Measurements from ENCODE around the gene BARHL2.

The BARHL2 gene

DNA sequence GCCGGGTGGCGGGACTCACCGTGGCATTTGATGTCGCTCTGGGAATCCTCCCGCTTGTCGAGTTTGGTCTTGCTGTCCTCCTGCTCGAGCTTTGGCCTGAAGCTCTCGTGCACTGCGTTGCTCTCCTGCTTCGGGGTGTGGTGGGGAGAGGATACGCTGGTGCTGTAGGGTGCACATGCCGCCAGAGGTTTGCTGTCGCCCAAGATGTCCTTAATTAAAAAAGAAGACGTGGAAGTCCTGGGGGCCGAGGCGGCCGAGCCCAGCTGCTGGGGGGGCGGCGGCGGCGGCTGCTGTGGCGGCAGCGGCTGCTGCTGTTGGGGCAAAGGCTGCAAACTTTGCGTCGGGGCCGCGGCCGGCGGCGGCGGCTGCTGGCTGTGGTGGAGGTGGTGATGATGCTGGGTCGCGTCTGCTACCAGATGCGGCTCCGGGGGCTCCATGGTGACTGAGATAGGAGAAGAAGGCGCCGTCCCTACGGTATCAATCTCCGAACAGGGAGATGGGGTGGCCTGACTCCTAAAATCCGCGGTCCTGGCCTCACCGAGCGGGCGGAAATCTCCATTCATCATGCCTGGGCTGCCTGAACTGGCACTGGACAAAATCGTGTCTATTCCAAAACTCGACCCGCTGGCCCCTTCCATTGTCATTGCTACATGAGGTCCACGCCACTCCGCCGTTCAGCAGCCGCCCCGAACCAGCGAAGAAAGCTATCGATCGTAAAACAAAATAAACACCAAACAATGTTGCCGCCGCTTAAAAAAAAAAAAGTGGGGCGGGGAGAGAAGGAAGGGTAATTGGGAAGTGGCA is at the start of gene BARHL2:
Gene BARHL2 (minus strand): TSS at position 751 of the 804 bp plus-strand sequence. CDS start 107 bp downstream, at position 644.
- no peak for DNase-seq (ENCODE audit: low read depth in 3 of 3)

- no peak for DNase-seq (ENCODE audit: low read depth in 3 of 3)
These were observed 46.8 kb upstream of the BARHL2 start for GRCh38 chr1:90763930-90764329.

GRCh38 chr1:90763506-90763905 is 46.4 kb upstream of the BARHL2 start:
- DNase-seq (ENCODE audit: low read depth in 3 of 3), result no peak

- DNase-seq (ENCODE audit: low read depth in 3 of 3), result no peak
These were observed 44.9 kb upstream of the BARHL2 start for GRCh38 chr1:90761781-90762589.

DNA sequence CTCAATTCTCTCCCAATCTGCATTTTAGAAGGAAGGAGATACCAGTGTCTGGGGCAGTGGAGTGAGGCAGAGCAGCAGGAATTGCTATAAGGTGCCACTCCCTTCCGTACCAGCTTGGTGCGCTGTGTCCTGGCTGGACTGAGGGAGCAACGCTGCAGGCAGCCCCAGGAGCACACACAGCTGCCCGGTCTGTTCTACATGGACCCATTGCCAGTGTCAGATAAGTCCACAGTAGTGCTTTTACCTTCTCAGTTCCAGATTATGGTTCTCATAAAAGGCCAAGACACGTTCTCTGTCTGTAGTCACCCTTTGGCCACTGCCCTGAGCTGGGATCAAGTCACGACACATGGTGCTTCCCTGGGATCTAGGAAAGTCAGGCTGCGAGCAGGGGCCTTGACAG is 44.1 kb upstream of the BARHL2 start:
- no peak for DNase-seq (ENCODE audit: low read depth in 3 of 3)

DNA sequence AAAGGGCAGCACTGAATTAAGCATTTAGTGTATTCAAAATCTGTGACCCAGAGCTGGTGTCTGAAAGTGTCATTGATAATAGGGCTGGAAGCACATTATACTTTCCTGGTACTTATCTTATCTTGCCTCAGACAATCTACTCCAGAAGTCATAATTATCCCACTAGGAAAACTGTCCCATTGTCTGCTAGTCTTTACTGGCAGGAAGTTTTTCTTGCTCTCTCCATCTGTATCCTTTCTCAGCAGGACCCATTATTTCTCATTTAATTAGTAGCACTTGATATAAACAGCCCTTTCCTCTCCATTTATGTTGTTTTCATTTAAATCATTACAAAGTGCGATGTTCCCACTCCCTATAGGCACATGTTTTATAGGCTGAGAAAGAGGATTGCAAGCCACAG is 36.5 kb upstream of the BARHL2 start:
- DNase-seq (ENCODE audit: low read depth in 3 of 3), result no peak

GRCh38 chr1:90748668-90749067 is 31.6 kb upstream of the BARHL2 start:
- no peak for DNase-seq (ENCODE audit: low read depth in 3 of 3)

GRCh38 chr1:90746857-90747256 is 29.8 kb upstream of the BARHL2 start:
- DNase-seq (ENCODE audit: low read depth in 3 of 3), result no peak

DNA sequence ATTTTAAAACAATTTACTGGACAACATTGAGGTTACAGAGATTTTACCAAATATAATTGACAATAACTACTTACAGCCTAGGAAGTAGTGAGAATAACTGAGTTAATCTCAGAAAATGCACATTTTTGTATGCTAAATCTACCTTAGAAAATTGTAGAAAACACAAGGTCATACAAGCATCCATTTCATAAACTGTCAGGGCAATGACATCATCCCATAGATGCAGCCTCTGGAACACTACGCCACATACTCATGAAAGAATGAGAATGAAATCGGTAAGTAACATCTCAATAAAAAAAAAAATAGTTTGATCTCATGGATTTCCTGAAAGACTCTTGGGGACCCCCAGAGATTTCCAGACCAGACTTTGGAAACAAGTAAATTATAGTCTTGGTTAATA is 28.9 kb upstream of the BARHL2 start:
- DNase-seq (ENCODE audit: low read depth in 3 of 3), result no peak

DNA sequence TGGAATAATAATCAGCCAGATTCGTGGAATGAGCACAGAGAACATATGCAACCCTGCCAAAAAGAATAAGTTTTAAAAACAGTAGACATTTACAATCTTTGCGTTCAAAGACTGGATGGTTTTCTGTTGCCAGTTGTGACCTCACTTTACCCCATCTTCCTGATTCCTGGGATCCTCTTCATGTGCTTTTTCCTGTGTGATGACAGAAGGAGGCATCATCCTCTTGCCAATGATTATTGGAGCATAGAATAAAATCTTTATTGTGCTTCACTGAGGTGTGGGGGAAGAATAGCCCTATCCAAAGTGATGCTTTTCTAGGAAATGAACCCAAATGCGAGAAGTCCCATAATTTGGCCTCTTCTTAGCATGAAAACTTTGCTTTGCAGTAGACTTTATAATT is 15.0 kb upstream of the BARHL2 start:
- no peak for DNase-seq (ENCODE audit: low read depth in 3 of 3)

- no peak for DNase-seq (ENCODE audit: low read depth in 3 of 3)
These were observed 14.4 kb upstream of the BARHL2 start for GRCh38 chr1:90731382-90732050.

DNA sequence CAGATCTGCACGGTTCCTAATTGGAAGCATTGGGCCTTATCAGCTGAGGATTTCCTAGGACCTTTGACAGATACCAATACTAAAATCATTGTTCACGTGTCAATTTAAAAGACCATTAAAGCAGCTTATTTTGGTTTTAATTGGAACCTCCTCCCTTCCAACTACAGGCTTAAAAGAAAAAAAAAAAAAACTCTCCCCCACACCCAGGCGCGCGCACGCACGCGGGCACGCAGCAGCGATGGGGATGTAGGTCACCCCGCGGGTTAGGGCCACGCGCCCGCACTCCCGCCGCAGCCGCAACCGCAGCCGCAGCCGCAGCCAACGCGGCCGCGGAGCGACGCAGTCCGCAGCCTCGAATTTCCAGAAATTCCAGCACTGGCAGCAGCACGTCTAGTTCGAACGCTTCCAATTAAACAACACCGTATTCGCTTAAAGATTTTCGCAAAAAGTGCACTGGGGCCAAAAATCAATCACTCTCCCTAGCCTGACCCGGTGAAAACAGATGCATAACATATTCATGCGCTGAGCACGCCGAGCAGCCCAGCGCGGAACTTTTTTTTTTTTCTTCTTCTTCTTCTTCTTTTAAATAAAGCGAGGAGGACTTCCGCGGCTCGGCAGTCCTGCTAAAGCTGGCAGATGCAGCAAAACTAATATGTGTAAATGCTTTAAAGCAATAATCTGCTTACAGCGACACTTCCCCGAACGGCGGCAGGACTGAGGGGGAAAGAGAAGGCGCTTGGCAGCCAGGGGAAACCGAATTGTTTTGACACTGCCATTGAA is 13.3 kb upstream of the BARHL2 start:
- DNase-seq (ENCODE audit: low read depth in 3 of 3), result no peak

DNA sequence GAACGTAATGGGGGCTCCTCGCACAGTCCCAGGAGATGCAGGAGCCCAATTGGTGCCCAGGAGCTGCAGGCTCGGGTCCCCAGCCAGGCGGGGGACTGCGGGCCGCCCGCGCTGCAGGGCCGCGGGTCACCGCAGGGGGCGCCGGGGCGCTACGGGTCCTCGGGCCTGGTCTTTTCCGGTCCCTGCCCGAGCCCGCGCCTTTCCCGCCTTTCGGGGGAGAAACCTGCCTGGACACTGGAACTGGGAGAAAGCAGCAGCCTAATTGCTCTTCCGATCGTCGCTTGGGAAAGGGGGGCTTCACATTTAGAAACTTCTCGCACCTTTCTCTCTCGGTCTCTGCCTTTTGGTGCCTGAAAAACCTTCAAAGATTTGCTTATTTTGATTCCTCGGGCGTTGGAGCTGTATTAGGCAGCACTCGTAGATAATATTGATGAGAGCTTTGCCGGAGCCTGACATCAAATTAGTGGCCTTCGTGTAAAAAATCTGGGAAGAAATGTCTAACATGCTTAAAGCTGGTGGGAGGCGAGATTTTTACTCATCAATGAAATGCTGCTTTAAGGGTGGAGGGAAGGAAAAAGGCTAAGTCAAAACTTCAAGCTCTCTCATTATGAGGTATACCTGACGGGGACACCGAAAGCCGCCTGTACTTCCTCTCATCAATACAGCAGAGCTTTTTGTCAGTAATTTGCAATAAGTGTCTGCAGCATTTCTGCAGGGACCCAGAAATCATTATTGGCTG is 12.6 kb upstream of the BARHL2 start:
- DNase-seq (ENCODE audit: low read depth in 3 of 3), result no peak

- no peak for DNase-seq (ENCODE audit: low read depth in 3 of 3)
These were observed 11.6 kb upstream of the BARHL2 start for GRCh38 chr1:90728502-90729287.

DNA sequence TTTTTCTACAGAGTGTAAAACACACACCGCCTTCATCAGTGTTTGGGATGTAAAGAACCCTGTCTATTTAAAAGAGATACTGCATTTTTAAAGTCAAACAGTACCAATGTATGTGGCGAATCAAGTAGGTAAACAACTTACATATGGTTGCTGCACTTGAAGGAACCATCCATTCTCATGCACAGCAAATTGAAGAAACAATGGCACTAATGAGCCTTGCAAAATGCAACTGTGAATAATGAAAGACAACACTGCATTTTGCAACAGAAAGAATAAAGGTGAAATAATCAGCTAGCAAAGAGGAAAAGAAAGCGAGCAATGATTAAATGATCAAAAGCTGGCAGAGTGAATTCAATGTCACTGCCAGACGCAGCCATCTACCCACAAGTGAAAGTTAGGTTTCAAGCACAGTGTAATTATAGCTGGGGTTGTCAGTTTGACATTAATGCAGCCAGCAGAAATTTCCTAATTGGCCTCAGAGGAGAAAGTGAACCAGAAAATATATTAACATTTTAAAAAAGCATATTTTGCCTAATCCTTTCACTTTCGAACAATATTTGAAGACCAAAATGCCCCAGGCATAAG is 10.9 kb upstream of the BARHL2 start:
- DNase-seq (ENCODE audit: low read depth in 3 of 3), result no peak

- no peak for DNase-seq (ENCODE audit: low read depth in 3 of 3)
These were observed 9.9 kb upstream of the BARHL2 start for GRCh38 chr1:90726986-90727480.

DNA sequence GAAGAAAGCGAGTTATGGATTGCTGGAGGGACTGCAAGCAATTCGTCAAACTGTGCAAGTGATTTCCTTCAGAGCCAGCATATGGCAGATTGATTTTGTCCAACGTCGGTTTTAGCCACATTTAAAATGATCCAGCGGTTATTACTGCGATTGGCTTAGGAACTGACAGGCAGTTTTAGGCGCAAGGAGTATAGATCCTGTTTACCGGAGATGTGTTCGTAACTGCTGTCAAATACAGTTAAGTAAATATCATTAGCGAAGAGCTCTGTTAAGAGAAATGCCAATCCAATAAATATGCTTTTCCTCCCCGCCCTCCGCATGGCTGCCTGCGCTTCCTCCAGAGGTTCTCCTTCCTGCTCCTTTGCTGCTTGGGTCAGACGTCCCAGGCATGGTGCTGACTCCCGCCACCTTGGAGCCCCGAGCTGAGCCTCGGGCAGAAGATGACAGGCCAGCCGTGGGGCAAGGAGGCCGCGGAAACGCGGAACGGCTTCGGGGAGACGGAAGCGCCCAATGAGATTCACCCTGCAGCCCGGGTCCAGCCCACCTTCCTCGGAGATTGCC is 9.4 kb upstream of the BARHL2 start:
- DNase-seq (ENCODE audit: low read depth in 3 of 3), result no peak

- DNase-seq (ENCODE audit: low read depth in 3 of 3), result no peak
These were observed 8.7 kb upstream of the BARHL2 start for GRCh38 chr1:90725657-90726424.

Measured in stimulated activated CD4-positive, alpha-beta T cell treated with anti-CD3 and anti-CD28 coated beads, TNF-alpha, amount 100 ng/mL, for 4 hours (primary cell).